Measurements from ENCODE around the gene PBX3. TPM values are rescaled to one million over a fixed set of nuclear protein-coding genes. Genes with fewer than 3 reads are reported as not detected.

The PBX3 gene
- total RNA-seq, 2 experiments from 2014 or later, result 40.8 to 54.6 TPM

DNA sequence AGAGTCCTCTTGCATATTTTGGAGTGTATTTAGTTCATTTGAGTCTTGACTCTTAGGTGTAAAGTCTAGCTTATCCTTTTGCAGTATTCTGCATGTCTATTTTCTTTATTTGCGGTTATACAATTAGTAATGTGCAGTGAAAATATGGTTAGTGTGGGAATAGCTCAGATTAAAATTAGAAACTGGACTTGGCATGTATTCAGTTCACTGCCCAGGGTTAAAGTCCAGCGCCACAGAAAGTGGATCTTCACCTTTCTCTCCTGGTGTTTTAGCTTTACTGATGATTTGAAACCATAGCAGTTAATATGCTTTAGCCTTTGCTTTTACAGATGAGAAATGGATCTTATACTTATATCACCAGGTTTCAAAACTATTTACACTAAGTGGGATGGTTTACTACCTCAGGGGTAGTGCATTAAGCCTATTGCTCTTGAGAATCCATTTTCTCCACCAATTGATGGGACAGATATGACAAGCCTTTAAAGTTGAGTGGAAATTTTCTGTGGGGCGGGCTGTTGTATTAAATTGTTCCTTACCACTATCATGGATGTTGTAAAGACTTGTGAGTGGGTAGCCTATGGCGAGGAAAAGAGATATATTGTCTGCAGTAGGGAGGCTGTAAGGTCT, 48.9 kb downstream of the PBX3 start:
- ChIA-PET POLR2A (no interaction called here), CTCF (ENCODE audit: unreplicated experiment) (no interaction called here)

DNA sequence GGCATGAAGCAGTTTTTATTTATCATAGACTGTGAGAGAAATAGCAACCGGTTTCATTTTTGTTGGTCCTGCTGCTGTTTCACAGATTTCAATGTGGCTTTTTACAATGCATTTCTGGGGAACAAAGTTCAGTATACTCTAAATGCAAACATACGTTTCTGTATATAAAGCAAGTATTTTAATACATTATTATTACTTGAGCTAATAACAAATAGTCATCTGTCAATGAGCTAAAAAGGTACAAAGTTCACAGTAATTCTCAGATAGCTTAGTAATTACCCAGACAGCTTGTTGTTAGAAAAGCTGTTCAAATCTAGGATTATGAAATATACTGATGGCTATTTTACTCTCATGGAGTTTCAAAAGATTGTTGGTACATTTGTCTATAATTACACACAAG, 50.8 kb downstream of the PBX3 start:
- CTCF ChIA-PET (ENCODE audit: unreplicated experiment), result no interaction called here
- BruUV-seq (replicated peaks), result no TSS peak
- intact Hi-C loops (cut with micrococcal nuclease; ENCODE audit: unreplicated experiment), result no loop called here
- no peaks in the 10 kb centered on the region for H3K4me1 ChIP-seq (ENCODE audit: insufficient read depth, low read length, poor library complexity, severe bottlenecking)
- no peaks in the 10 kb centered on the region for H3K79me2 ChIP-seq (ENCODE audit: insufficient read depth, low read depth, low read length)
- no peak overlapping the region for H3K4me2 ChIP-seq (ENCODE audit: low read length)
- no peak overlapping the region for H3K4me3 ChIP-seq (ENCODE audit: low read depth, low read length, poor library complexity, severe bottlenecking)
- H4K20me1 ChIP-seq (ENCODE audit: insufficient read depth, low read length), result no peaks in the 10 kb centered on the region
- no peaks in the 10 kb centered on the region for H3K9me2 ChIP-seq (ENCODE audit: insufficient read depth, low read length)
- no peak for DNase-seq (ENCODE audit: low spot score)
- no peak overlapping the region for H3K27ac ChIP-seq (ENCODE audit: low read depth, low read length, poor library complexity, severe bottlenecking)
- TF ChIP-seq EZH2phosphoT487 (IDR thresholded peaks at IDR 0.05; ENCODE audit: borderline replicate concordance, low read depth, low read length), result no peak
- TF ChIP-seq, protein P1, sequence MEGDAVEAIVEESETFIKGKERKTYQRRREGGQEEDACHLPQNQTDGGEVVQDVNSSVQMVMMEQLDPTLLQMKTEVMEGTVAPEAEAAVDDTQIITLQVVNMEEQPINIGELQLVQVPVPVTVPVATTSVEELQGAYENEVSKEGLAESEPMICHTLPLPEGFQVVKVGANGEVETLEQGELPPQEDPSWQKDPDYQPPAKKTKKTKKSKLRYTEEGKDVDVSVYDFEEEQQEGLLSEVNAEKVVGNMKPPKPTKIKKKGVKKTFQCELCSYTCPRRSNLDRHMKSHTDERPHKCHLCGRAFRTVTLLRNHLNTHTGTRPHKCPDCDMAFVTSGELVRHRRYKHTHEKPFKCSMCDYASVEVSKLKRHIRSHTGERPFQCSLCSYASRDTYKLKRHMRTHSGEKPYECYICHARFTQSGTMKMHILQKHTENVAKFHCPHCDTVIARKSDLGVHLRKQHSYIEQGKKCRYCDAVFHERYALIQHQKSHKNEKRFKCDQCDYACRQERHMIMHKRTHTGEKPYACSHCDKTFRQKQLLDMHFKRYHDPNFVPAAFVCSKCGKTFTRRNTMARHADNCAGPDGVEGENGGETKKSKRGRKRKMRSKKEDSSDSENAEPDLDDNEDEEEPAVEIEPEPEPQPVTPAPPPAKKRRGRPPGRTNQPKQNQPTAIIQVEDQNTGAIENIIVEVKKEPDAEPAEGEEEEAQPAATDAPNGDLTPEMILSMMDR (conservative IDR thresholded peaks at IDR 0.05; ENCODE audit: low read length), result no peak
- no peaks in the 10 kb centered on the region for H3K9me3 ChIP-seq (ENCODE audit: low read length)
- H3K36me3 ChIP-seq (ENCODE audit: insufficient read depth, low read length), result no peaks in the 10 kb centered on the region
- H2AFZ ChIP-seq (ENCODE audit: low read length), result no peak overlapping the region
- POLR2A ChIA-PET, result no interaction called here

More for the DNA sequence above, 48.9 kb downstream of the PBX3 start:
- Histone ChIP-seq H3K36me3 (ENCODE audit: insufficient read depth, low read length) (no peaks in the 10 kb centered on the region), H4K20me1 (ENCODE audit: insufficient read depth, low read length) (no peaks in the 10 kb centered on the region), H3K4me3 (ENCODE audit: low read depth, low read length, poor library complexity, severe bottlenecking) (no peak overlapping the region), H3K9me3 (ENCODE audit: low read length) (no peaks in the 10 kb centered on the region), H3K4me2 (ENCODE audit: low read length) (no peak overlapping the region), H3K9me2 (ENCODE audit: insufficient read depth, low read length) (no peaks in the 10 kb centered on the region), H3K27ac (ENCODE audit: low read depth, low read length, poor library complexity, severe bottlenecking) (no peak overlapping the region), H3K79me2 (ENCODE audit: insufficient read depth, low read depth, low read length) (no peaks in the 10 kb centered on the region), H2AFZ (ENCODE audit: low read length) (no peak overlapping the region), H3K4me1 (ENCODE audit: insufficient read depth, low read length, poor library complexity, severe bottlenecking) (no peaks in the 10 kb centered on the region)
- no TSS peak for BruUV-seq (replicated peaks)
- TF ChIP-seq EZH2phosphoT487 (IDR thresholded peaks at IDR 0.05; ENCODE audit: borderline replicate concordance, low read depth, low read length), result no peak
- TF ChIP-seq, protein P1 (conservative IDR thresholded peaks at IDR 0.05; ENCODE audit: low read length), result no peak
- intact Hi-C loops (cut with micrococcal nuclease; ENCODE audit: unreplicated experiment), result no loop called here
- no peak for DNase-seq (ENCODE audit: low spot score)

DNA sequence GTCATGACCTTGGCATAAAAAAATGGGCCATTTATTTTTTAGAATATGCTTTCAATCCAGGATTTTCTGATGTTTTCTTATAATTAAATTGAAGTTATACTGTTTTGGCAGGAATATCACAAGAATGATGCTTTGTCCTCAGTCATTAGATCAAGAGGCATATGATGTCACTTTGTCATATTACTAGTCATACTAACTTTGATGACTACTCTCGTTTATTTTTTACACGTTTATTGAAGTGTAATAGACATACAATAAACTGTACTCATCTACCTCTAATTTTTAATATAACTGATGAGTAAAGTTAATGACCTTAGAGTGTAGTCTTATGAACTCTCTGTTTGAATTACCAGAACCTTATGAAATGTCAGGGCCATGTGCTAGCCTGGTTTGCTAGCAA, 56.4 kb downstream of the PBX3 start:
- Histone ChIP-seq H4K20me1 (ENCODE audit: insufficient read depth, low read length) (no peaks in the 10 kb centered on the region), H3K36me3 (ENCODE audit: insufficient read depth, low read length) (no peaks in the 10 kb centered on the region), H3K4me1 (ENCODE audit: insufficient read depth, low read length, poor library complexity, severe bottlenecking) (no peaks in the 10 kb centered on the region), H3K4me3 (ENCODE audit: low read depth, low read length, poor library complexity, severe bottlenecking) (no peak overlapping the region), H2AFZ (ENCODE audit: low read length) (no peak overlapping the region), H3K4me2 (ENCODE audit: low read length) (no peak overlapping the region), H3K27ac (ENCODE audit: low read depth, low read length, poor library complexity, severe bottlenecking) (no peak overlapping the region), H3K9me3 (ENCODE audit: low read length) (no peaks in the 10 kb centered on the region), H3K79me2 (ENCODE audit: insufficient read depth, low read depth, low read length) (no peaks in the 10 kb centered on the region), H3K9me2 (ENCODE audit: insufficient read depth, low read length) (no peaks in the 10 kb centered on the region)
- TF ChIP-seq, protein P1 (conservative IDR thresholded peaks at IDR 0.05; ENCODE audit: low read length), result no peak
- no peak for TF ChIP-seq EZH2phosphoT487 (IDR thresholded peaks at IDR 0.05; ENCODE audit: borderline replicate concordance, low read depth, low read length)
- ChIA-PET CTCF (ENCODE audit: unreplicated experiment) (no interaction called here), POLR2A (no interaction called here)
- intact Hi-C loops (cut with micrococcal nuclease; ENCODE audit: unreplicated experiment), result no loop called here
- no peak for DNase-seq (ENCODE audit: low spot score)
- no TSS peak for BruUV-seq (replicated peaks)

Measured in OCI-LY7 (cell line).